SK-N-SH (cell line): ENCODE measurements around the gene SMG7. TPM values are rescaled to one million over a fixed set of nuclear protein-coding genes. Genes with fewer than 3 reads are reported as not detected.
A peak's percentile ranks its signal among the peaks of the same experiment; 100 is the strongest.

Experiments
- CTCF ChIA-PET: fragments of 300-600, 350-600 bp; formaldehyde crosslinking; extraction: SDS; loops from one replicate; lab custom pipeline; 2021; lab: Yijun Ruan, JAX
- POLR2A ChIA-PET: fragments of 350-600 bp; sonication (Branson Sonifier 250); formaldehyde crosslinking; extraction: SDS; loops from one replicate; lab custom pipeline; 2020; ENCODE audit warnings: antibody characterized with exemption, inconsistent platforms; lab: Yijun Ruan, JAX
- DNase-seq: peaks from one replicate; pipeline ENCODE4 v3.0.0; 2012
- H2AFZ ChIP-seq: fragments of 200-600 bp; sonication (generic); 2 replicates; pipeline ENCODE4 v1.8.1; 2016; ENCODE audit warnings: antibody characterized with exemption, mild to moderate bottlenecking, low read depth
- H3F3A ChIP-seq: fragments of 200-600 bp; sonication (generic); replicated peaks from 2 replicates; pipeline ENCODE3; 2016; ENCODE audit warnings: antibody characterized with exemption, mild to moderate bottlenecking; ENCODE audit not compliant: insufficient read depth
- H3K27ac ChIP-seq, 2 experiments: fragments of 200-500 bp in 1 of 2; fragments of 200-600 bp in 1 of 2; sonication (Bioruptor generic) in 1 of 2; sonication (generic), shearing (Covaris generic) in 1 of 2; 2 replicates each; pipeline versions ENCODE4 v1.5.1 to v1.6.1; 2014 to 2016; ENCODE audit warnings: low read depth in 2 of 2, inconsistent platforms in 1 of 2, low read length in 1 of 2, mild to moderate bottlenecking in 1 of 2, mixed read lengths in 1 of 2
- H3K27me3 ChIP-seq: fragments of 200-600 bp; sonication (generic), shearing (Covaris generic); 2 replicates; pipeline ENCODE4 v1.6.1; 2016; ENCODE audit warnings: mixed run types; ENCODE audit not compliant: insufficient read depth
- H3K36me3 ChIP-seq, 2 experiments: fragments of 200-500 bp in 1 of 2; fragments of 200-600 bp in 1 of 2; sonication (Bioruptor generic) in 1 of 2; sonication (generic) in 1 of 2; replicated peaks in 1 of 2; 2 replicates each; pipeline versions ENCODE3 to v1.5.1; 2014 to 2016; ENCODE audit warnings: low read length in 1 of 2, mild to moderate bottlenecking in 1 of 2; ENCODE audit not compliant: insufficient read depth in 2 of 2, control insufficient read depth in 1 of 2
- H3K4me1 ChIP-seq, 2 experiments: fragments of 200-500 bp in 1 of 2; fragments of 200-600 bp in 1 of 2; sonication (Bioruptor generic) in 1 of 2; sonication (generic), shearing (Covaris generic) in 1 of 2; 2 replicates each; pipeline versions ENCODE4 v1.5.1 to v1.6.1; 2014 to 2016; ENCODE audit warnings: low read depth in 1 of 2, low read length in 1 of 2, mixed run types in 1 of 2; ENCODE audit not compliant: insufficient read depth in 2 of 2, control insufficient read depth in 1 of 2
- H3K4me2 ChIP-seq: fragments of 200-600 bp; sonication (generic), shearing (Covaris generic); 2 replicates; pipeline ENCODE4 v1.6.1; 2017; ENCODE audit warnings: mixed run types
- H3K4me3 ChIP-seq, 2 experiments: fragments of 200-500 bp in 1 of 2; fragments of 200-600 bp in 1 of 2; sonication (Bioruptor generic) in 1 of 2; sonication (generic), shearing (Covaris generic) in 1 of 2; 2 replicates each; pipeline versions ENCODE4 v1.5.1 to v1.8.1; 2014 to 2016; ENCODE audit warnings: low read depth in 2 of 2, inconsistent platforms in 1 of 2, low read length in 1 of 2, mild to moderate bottlenecking in 1 of 2, mixed read lengths in 1 of 2, moderate library complexity in 1 of 2
- H3K79me2 ChIP-seq: fragments of 200-600 bp; sonication (generic); 2 replicates; pipeline ENCODE4 v1.8.1; 2017; ENCODE audit warnings: mild to moderate bottlenecking; ENCODE audit not compliant: insufficient read depth
- H3K9ac ChIP-seq: fragments of 200-600 bp; sonication (generic); 2 replicates; pipeline ENCODE4 v1.6.1; 2017; ENCODE audit warnings: mixed run types
- H3K9me2 ChIP-seq: fragments of 200-600 bp; sonication (generic); 2 replicates; pipeline ENCODE4 v1.6.1; 2017; ENCODE audit warnings: mixed run types
- H3K9me3 ChIP-seq: fragments of 200-600 bp; sonication (generic); 2 replicates; pipeline ENCODE4 v1.6.1; 2017; ENCODE audit warnings: mixed run types, mild to moderate bottlenecking, moderate library complexity
- H4K20me1 ChIP-seq: fragments of 200-600 bp; sonication (generic); 2 replicates; pipeline ENCODE4 v1.6.1; 2017; ENCODE audit warnings: mild to moderate bottlenecking, mixed run types; ENCODE audit not compliant: insufficient read depth
- ELF1 ChIP-seq: IDR thresholded peaks from 2 replicates; pipeline ENCODE4 v1.4.0; 2012
- EP300 ChIP-seq, 2 experiments: IDR thresholded peaks; 2 replicates each; pipeline versions ENCODE4 v1.4.0 to v1.6.1; 2012; ENCODE audit warnings: borderline replicate concordance in 1 of 2, low read depth in 1 of 2, low read length in 1 of 2
- EZH2phosphoT487 ChIP-seq: fragments of 200-600 bp; sonication (generic); IDR thresholded peaks from 2 replicates; pipeline ENCODE4 v1.6.1; 2017; ENCODE audit warnings: low read depth, mixed run types, mild to moderate bottlenecking, antibody characterized with exemption, moderate library complexity, borderline replicate concordance
- FOSL2 ChIP-seq: IDR thresholded peaks from 2 replicates; pipeline ENCODE4 v1.4.0; 2012; ENCODE audit warnings: low read depth, mild to moderate bottlenecking, moderate library complexity, borderline replicate concordance
- FOXJ3 ChIP-seq: sonication (generic); formaldehyde crosslinking; IDR thresholded peaks from 2 replicates; pipeline ENCODE4 v1.5.1; 2020; ENCODE audit warnings: mild to moderate bottlenecking, missing genetic modification reagents
- IRF3 ChIP-seq: fragments of 150-350 bp; IDR thresholded peaks from 2 replicates; pipeline ENCODE4 v1.6.1; 2016; ENCODE audit warnings: mild to moderate bottlenecking, low read depth, low read length
- JUND ChIP-seq: IDR thresholded peaks from 2 replicates; pipeline ENCODE4 v1.4.0; 2012
- MAX ChIP-seq: IDR thresholded peaks from 2 replicates; pipeline ENCODE4 v1.4.0; 2012; ENCODE audit warnings: low read depth
- MEF2A ChIP-seq: IDR thresholded peaks from 2 replicates; pipeline ENCODE4 v1.4.0; 2012; ENCODE audit warnings: low read depth, borderline replicate concordance
- MXI1 ChIP-seq: IDR thresholded peaks from 2 replicates; pipeline ENCODE4 v1.6.1; 2012; ENCODE audit warnings: mild to moderate bottlenecking, low read depth, low read length, improper control_type of control experiment
- NRF1 ChIP-seq: IDR thresholded peaks from 2 replicates; pipeline ENCODE4 v1.6.1; 2012; ENCODE audit warnings: low read depth, mild to moderate bottlenecking, low read length
- RAD21 ChIP-seq: IDR thresholded peaks from 2 replicates; pipeline ENCODE4 v1.6.1; 2012; ENCODE audit warnings: mild to moderate bottlenecking, low read length
- RCOR1 ChIP-seq: fragments of 150-350 bp; IDR thresholded peaks from 2 replicates; pipeline ENCODE4 v1.6.1; 2017; ENCODE audit warnings: antibody characterized with exemption, low read length
- RXRA ChIP-seq: IDR thresholded peaks from 2 replicates; pipeline ENCODE4 v1.4.0; 2012; ENCODE audit warnings: low read depth, mild to moderate bottlenecking, borderline replicate concordance
- SMC3 ChIP-seq: IDR thresholded peaks from 2 replicates; pipeline ENCODE4 v1.6.1; 2012; ENCODE audit warnings: low read depth, low read length, improper control_type of control experiment
- TAF1 ChIP-seq: IDR thresholded peaks from 2 replicates; pipeline ENCODE4 v1.6.1; 2012; ENCODE audit warnings: low read depth, mild to moderate bottlenecking, low read length, moderate library complexity, borderline replicate concordance
- TCF12 ChIP-seq: IDR thresholded peaks from 2 replicates; pipeline ENCODE4 v1.4.0; 2012
- USF1 ChIP-seq: IDR thresholded peaks from 2 replicates; pipeline ENCODE4 v1.4.0; 2012; ENCODE audit warnings: low read depth, borderline replicate concordance
- WGBS: methylation state at CpG from one replicate; pipeline ENCODE4 v1.1.6; 2017; ENCODE audit warnings: low lambda C conversion rate; 5-methylcytosine and 5-hydroxymethylcytosine counted together
- polyA plus RNA-seq, 3 experiments: library from polyadenylated mRNA; depleted of rRNA; stranded (reverse); fragments of >200 nt; gene quantifications; 2 replicates each; pipeline ENCODE4 v1.2.3, GENCODE V29; 2012
- TF ChIP-seq, protein P1 (sequence below): IDR thresholded peaks from 2 replicates; pipeline ENCODE4; 2012

The SMG7 gene
- polyA plus RNA-seq, 1 of the 3 experiments (the other 2 are of a cell fraction): 19.8 TPM

DNA sequence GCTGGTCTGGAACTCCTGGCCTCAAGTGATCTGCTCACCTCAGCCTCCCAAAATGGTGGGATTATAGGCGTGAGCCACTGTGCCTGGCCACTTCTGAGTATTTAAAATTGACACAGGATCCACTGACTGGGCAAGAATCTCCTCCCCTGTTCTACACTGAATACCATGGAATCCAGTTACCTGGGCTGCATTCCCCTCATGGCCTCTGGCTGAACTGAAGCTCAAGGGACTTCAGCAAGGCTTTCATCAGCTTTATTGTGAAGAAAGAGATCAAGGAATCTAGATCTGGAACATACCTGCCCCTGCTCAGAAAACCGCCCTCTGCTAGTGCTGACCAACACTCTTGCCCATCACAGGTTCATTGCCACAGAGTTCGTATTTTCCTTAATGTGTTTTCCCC, 97.5 kb downstream of the SMG7 start:
- Histone ChIP-seq H3F3A (peaks cover 7% of the 10 kb centered on the region), H3K9me3 (no peaks in the 10 kb centered on the region), H3K27me3 (no peaks in the 10 kb centered on the region), H3K4me1 (peaks cover 0 to 8% of the 10 kb centered on the region in 2 experiments; a peak in 2 of 4 replicates), H3K9me2 (no peaks in the 10 kb centered on the region), H3K4me2 (no peak overlapping the region), H3K36me3 (no peaks in the 10 kb centered on the region), H3K9ac (no peak overlapping the region), H4K20me1 (no peaks in the 10 kb centered on the region), H3K27ac (no peak overlapping the region), H2AFZ (no peak overlapping the region), H3K79me2 (no peaks in the 10 kb centered on the region), H3K4me3 (no peak overlapping the region)
- no peak for DNase-seq
- CTCF ChIA-PET: interaction anchor here (1.5 kb wide), 1 partner anchor 10 kb away, joined by 6 read pairs; no protein-coding TSS in a partner anchor
- WGBS: 93% methylated on average over 2 of the region's 3 CpGs
- POLR2A ChIA-PET: no interaction called here
- TF ChIP-seq TCF12: no peak
- no peak for TF ChIP-seq TAF1

- peaks cover 7% of the 10 kb centered on the region for H3F3A ChIP-seq
- H3K36me3 ChIP-seq: no peaks in the 10 kb centered on the region
- CTCF ChIA-PET: interaction anchor here (1.5 kb wide), 1 partner anchor 9 kb away, joined by 6 read pairs; no protein-coding TSS in a partner anchor
- peaks cover 0 to 8% of the 10 kb centered on the region in 2 experiments; a peak in 2 of 4 replicates for H3K4me1 ChIP-seq
- H3K4me2 ChIP-seq: no peak overlapping the region
- 63% methylated on average over 2 of the region's 4 CpGs for WGBS
- no peak for DNase-seq
- no peak overlapping the region for H3K9ac ChIP-seq
- H2AFZ ChIP-seq: no peak overlapping the region
- TF ChIP-seq TAF1 (no peak), ELF1 (no peak)
- TF ChIP-seq, all 33 proteins: peak for 0
- no peaks in the 10 kb centered on the region for H4K20me1 ChIP-seq
- POLR2A ChIA-PET: no interaction called here
- H3K9me2 ChIP-seq: no peaks in the 10 kb centered on the region
- H3K27ac ChIP-seq: no peak overlapping the region
- no peaks in the 10 kb centered on the region for H3K27me3 ChIP-seq
- H3K4me3 ChIP-seq: no peak overlapping the region
- no peaks in the 10 kb centered on the region for H3K79me2 ChIP-seq
- H3K9me3 ChIP-seq: no peaks in the 10 kb centered on the region
Observed at GRCh38 chr1:183570451-183570850, 98.2 kb downstream of the SMG7 start.

- Histone ChIP-seq H3F3A (peaks cover 7% of the 10 kb centered on the region), H3K9me2 (no peaks in the 10 kb centered on the region), H3K27ac (0 out of 4 replicates have a peak overlapping the region, but pooled peaks of 1 of the 2 experiments have one; percentile 22), H3K79me2 (no peaks in the 10 kb centered on the region), H3K36me3 (no peaks in the 10 kb centered on the region), H3K4me3 (no peak overlapping the region), H3K27me3 (no peaks in the 10 kb centered on the region), H3K4me1 (peaks cover 0 to 8% of the 10 kb centered on the region in 2 experiments; a peak in 2 of 4 replicates), H3K9me3 (no peaks in the 10 kb centered on the region), H3K4me2 (no peak overlapping the region), H3K9ac (no peak overlapping the region), H4K20me1 (no peaks in the 10 kb centered on the region), H2AFZ (no peak overlapping the region)
- ChIA-PET CTCF (interaction anchor here (0.9 to 1.4 kb wide), 2 partner anchors 36 to 51 kb away, joined by 3 read pairs; no protein-coding TSS in a partner anchor), POLR2A (no interaction called here)
- no peak for DNase-seq
- 78% methylated on average over 4 of the region's 4 CpGs for WGBS
- no peak for TF ChIP-seq RXRA
- TF ChIP-seq EP300 (IDR thresholded peaks at IDR 0.05; ENCODE audit: borderline replicate concordance in 1 of 2, low read depth in 1 of 2, low read length in 1 of 2): no peak
- TF ChIP-seq MXI1: no peak
- TF ChIP-seq RAD21: no peak
- no peak for TF ChIP-seq IRF3
- no peak for TF ChIP-seq NRF1
- no peak for TF ChIP-seq FOSL2
- TF ChIP-seq EZH2phosphoT487: no peak
- TF ChIP-seq MEF2A: no peak
- TF ChIP-seq FOXJ3 (CRISPR knock-in tag): no peak
- TF ChIP-seq JUND: no peak
- no peak for TF ChIP-seq MAX
- no peak for TF ChIP-seq RCOR1
- TF ChIP-seq USF1: no peak
- TF ChIP-seq SMC3: no peak
- TF ChIP-seq, protein P1, sequence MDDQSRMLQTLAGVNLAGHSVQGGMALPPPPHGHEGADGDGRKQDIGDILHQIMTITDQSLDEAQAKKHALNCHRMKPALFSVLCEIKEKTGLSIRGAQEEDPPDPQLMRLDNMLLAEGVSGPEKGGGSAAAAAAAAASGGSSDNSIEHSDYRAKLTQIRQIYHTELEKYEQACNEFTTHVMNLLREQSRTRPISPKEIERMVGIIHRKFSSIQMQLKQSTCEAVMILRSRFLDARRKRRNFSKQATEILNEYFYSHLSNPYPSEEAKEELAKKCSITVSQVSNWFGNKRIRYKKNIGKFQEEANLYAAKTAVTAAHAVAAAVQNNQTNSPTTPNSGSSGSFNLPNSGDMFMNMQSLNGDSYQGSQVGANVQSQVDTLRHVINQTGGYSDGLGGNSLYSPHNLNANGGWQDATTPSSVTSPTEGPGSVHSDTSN: no peak
Observed at GRCh38 chr1:183571678-183572268, 99.5 kb downstream of the SMG7 start.
